HepG2 (cell line): Measurements from ENCODE around the gene RAD51D. TPM values are rescaled to one million over a fixed set of nuclear protein-coding genes. Genes with fewer than 3 reads are reported as not detected.

Experiments
- ARID3A ChIP-seq: IDR thresholded peaks from 2 replicates; pipeline ENCODE4 v1.6.1; 2012; ENCODE audit warnings: low read depth, low read length, improper control_type of control experiment
- ATF3 ChIP-seq: sonication (generic); formaldehyde crosslinking; IDR thresholded peaks from 2 replicates; pipeline ENCODE4 v1.4.0; 2020; ENCODE audit warnings: missing genetic modification reagents
- FOSL2 ChIP-seq: sonication (generic); formaldehyde crosslinking; IDR thresholded peaks from 2 replicates; pipeline ENCODE4 v1.4.0; 2020; ENCODE audit warnings: missing genetic modification reagents
- MED13 ChIP-seq: sonication (generic); formaldehyde crosslinking; IDR thresholded peaks from 2 replicates; pipeline ENCODE4 v1.5.0; 2020; ENCODE audit warnings: missing genetic modification reagents
- MTF1 ChIP-seq: sonication (generic); formaldehyde crosslinking; IDR thresholded peaks from 2 replicates; pipeline ENCODE4 v1.5.0; 2020; ENCODE audit warnings: missing genetic modification reagents
- NFKB2 ChIP-seq: sonication (generic); formaldehyde crosslinking; IDR thresholded peaks from 2 replicates; pipeline ENCODE4 v1.4.0; 2020; ENCODE audit warnings: missing genetic modification reagents, borderline replicate concordance
- NR2F1 ChIP-seq, 2 experiments: fragments of 450-650 bp in 1 of 2; formaldehyde crosslinking in 1 of 2; IDR thresholded peaks; 2 replicates each; pipeline versions ENCODE4 v1.5.0 to v1.6.1; 2016 to 2020; ENCODE audit warnings: mild to moderate bottlenecking in 1 of 2, missing compliant biosample characterization in 1 of 2, missing genetic modification reagents in 1 of 2, moderate library complexity in 1 of 2
- PHF5A ChIP-seq: IDR thresholded peaks from one replicate; pipeline ENCODE4 v1.6.1; 2018; ENCODE audit warnings: low read depth, missing genetic modification reagents; ENCODE audit not compliant: unreplicated experiment
- POLR2G ChIP-seq: fragments of 200-400 bp; formaldehyde crosslinking; IDR thresholded peaks from 2 replicates; pipeline ENCODE4 v1.6.1; 2018; ENCODE audit warnings: mild to moderate bottlenecking, low read depth, low read length, moderate library complexity
- SNAI1 ChIP-seq: sonication (generic); formaldehyde crosslinking; IDR thresholded peaks from 2 replicates; pipeline ENCODE4 v1.5.0; 2020; ENCODE audit warnings: mild to moderate bottlenecking, missing genetic modification reagents, borderline replicate concordance
- SOX6 ChIP-seq, 2 experiments: fragments of 450-650 bp in 1 of 2; sonication (generic) in 1 of 2; formaldehyde crosslinking in 1 of 2; IDR thresholded peaks; 2 replicates each; pipeline versions ENCODE4 v1.4.0 to v1.6.1; 2017 to 2020; ENCODE audit warnings: antibody characterized with exemption in 1 of 2, mild to moderate bottlenecking in 1 of 2, missing genetic modification reagents in 1 of 2
- TEAD3 ChIP-seq: optimal IDR thresholded peaks from 2 replicates; pipeline ENCODE3; 2016; ENCODE audit warnings: borderline replicate concordance
- ZNF24 ChIP-seq: fragments of 450-650 bp; IDR thresholded peaks from 2 replicates; pipeline ENCODE4 v1.6.1; 2017; ENCODE audit warnings: antibody characterized with exemption, mild to moderate bottlenecking
- ZNF260 ChIP-seq: sonication (generic); formaldehyde crosslinking; IDR thresholded peaks from 2 replicates; pipeline ENCODE4 v1.4.0; 2020; ENCODE audit warnings: missing genetic modification reagents, low read depth, mild to moderate bottlenecking, borderline replicate concordance
- ZNF280B ChIP-seq: sonication (generic); formaldehyde crosslinking; IDR thresholded peaks from 2 replicates; pipeline ENCODE4 v1.5.0; 2020; ENCODE audit warnings: missing genetic modification reagents, mild to moderate bottlenecking, borderline replicate concordance
- ZNF333 ChIP-seq: sonication (generic); formaldehyde crosslinking; IDR thresholded peaks from 2 replicates; pipeline ENCODE4 v1.4.0; 2020; ENCODE audit warnings: mild to moderate bottlenecking, missing genetic modification reagents, borderline replicate concordance
- ZNF350 ChIP-seq: sonication (generic); formaldehyde crosslinking; IDR thresholded peaks from 2 replicates; pipeline ENCODE4 v1.4.0; 2020; ENCODE audit warnings: mild to moderate bottlenecking, low read depth, missing genetic modification reagents, borderline replicate concordance
- ZNF362 ChIP-seq: sonication (generic); formaldehyde crosslinking; IDR thresholded peaks from 2 replicates; pipeline ENCODE4 v1.4.0; 2020; ENCODE audit warnings: missing genetic modification reagents, mild to moderate bottlenecking, borderline replicate concordance
- ZNF562 ChIP-seq: sonication (generic); formaldehyde crosslinking; IDR thresholded peaks from 2 replicates; pipeline ENCODE4 v1.8.0; 2022; ENCODE audit warnings: missing genetic modification reagents, borderline replicate concordance
- ZNF781 ChIP-seq: sonication (generic); formaldehyde crosslinking; IDR thresholded peaks from 2 replicates; pipeline ENCODE4 v1.5.1; 2020; ENCODE audit warnings: borderline replicate concordance, mild to moderate bottlenecking, missing genetic modification reagents; ENCODE audit errors: not compliant biosample characterization
- ZNF784 ChIP-seq: sonication (generic); formaldehyde crosslinking; IDR thresholded peaks from 2 replicates; pipeline ENCODE4 v1.5.1; 2020; ENCODE audit warnings: missing genetic modification reagents, mild to moderate bottlenecking, borderline replicate concordance
- polyA plus RNA-seq, 8 experiments: library from polyadenylated mRNA; depleted of rRNA in 3 of 8; stranded (reverse) in 7 of 8; unstranded in 1 of 8; fragments of >200 nt; fragmentation: Illumina TruSeq in 4 of 8; extraction: Trizol in 4 of 8; gene quantifications; 2 replicates each; pipeline versions ENCODE4 v1.2.1 to v1.2.3, GENCODE V29; 2011 to 2016; ENCODE audit warnings: low read depth in 4 of 8, missing spikeins in 1 of 8, mixed read lengths in 1 of 8; ENCODE audit not compliant: insufficient read depth in 1 of 8
- total RNA-seq, 5 experiments: library from RNA; depleted of rRNA; stranded (reverse); fragments of >200 nt; fragmentation: Illumina TruSeq; extraction: Trizol; gene quantifications; 2 replicates each; pipeline ENCODE4 v1.2.3, GENCODE V29; 2016; ENCODE audit warnings: low read depth in 1 of 5

RAD51D gene
- total and polyA plus RNA-seq, 2 of the 13 experiments (the other 11 are each of a cell fraction or from before 2014, with no cell fraction given) = 6.7 to 13.1 TPM

DNA sequence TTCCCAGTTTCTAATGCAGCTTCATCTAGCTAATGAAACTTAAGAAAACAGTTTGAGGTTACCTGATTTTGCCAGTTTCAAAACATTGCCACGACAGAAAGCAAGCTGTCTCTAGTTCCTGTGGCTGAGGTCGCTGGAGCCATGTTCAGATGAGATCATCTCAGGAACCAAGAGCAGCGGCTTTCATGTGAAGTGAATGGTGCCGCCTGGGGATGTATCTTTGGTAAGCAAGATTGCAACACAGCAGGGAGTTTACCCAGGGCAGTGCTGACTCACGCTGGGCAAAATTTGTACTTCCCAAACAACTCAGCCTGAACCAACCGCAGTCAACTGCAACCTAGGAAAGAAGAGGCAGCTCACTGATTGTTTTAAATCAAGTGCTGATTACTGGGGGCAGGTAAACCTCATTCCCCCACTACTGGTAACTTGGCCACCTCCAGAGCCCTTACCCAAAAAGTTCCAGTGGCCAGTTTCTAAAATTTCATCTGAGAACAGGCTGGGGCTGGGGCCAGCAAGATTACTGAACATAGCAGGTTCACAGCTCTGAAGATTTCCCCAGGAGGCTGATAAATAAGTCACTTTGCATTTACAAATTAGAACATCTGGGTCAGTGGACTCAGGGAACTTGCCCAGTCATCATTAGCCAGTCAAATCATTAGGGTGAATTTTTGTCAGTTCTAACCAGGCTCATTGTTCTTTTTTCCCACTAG lies 56.0 kb downstream of the RAD51D start, which contains the start of gene RFFL (continued):
- peak; percentile 82 for TF ChIP-seq POLR2G
- peak; percentile 98 for TF ChIP-seq FOSL2 (CRISPR knock-in tag)
- TF ChIP-seq ZNF260 (CRISPR knock-in tag) = no peak
- no peak for TF ChIP-seq ZNF24
- TF ChIP-seq PHF5A = no peak
- TF ChIP-seq MED13 (CRISPR knock-in tag) = peak; percentile 86
- TF ChIP-seq ZNF784 (CRISPR knock-in tag) = peak; percentile 57; the same call in 1 of the 2 replicates
- TF ChIP-seq ZNF362 (CRISPR knock-in tag) = peak; percentile 78; the same call in 1 of the 2 replicates
- TF ChIP-seq TEAD3 (CRISPR knock-in tag) = peak; percentile 60
- TF ChIP-seq ZNF781 (CRISPR knock-in tag) = no peak
- no peak for TF ChIP-seq MTF1 (CRISPR knock-in tag)
- 0 out of 4 replicates have a peak, but pooled peaks of 1 of the 2 experiments have one; percentile 32 for TF ChIP-seq NR2F1 (CRISPR knock-in tag; IDR thresholded peaks at IDR 0.05)
- TF ChIP-seq SOX6 (IDR thresholded peaks at IDR 0.05) = no peak
- TF ChIP-seq SOX6 (CRISPR knock-in tag; IDR thresholded peaks at IDR 0.05) = peak; percentile 89
- TF ChIP-seq ZNF562 (CRISPR knock-in tag) = no peak
- TF ChIP-seq NFKB2 = no peak
- peak; percentile 79 for TF ChIP-seq ARID3A
- TF ChIP-seq ATF3 (CRISPR knock-in tag) = peak; percentile 94
- TF ChIP-seq SNAI1 (CRISPR knock-in tag) = 0 out of 2 replicates have a peak, but pooled peaks have one; percentile 32
- TF ChIP-seq ZNF333 (CRISPR knock-in tag) = no peak
- TF ChIP-seq ZNF280B = no peak
- peak; percentile 93 for TF ChIP-seq ZNF350 (CRISPR knock-in tag)
